LNCAP (cell line): ENCODE measurements around the gene EFCAB14.

ENCODE experiments used
- CTCF ChIP-seq: fragments of 450-650 bp; IDR thresholded peaks from 2 replicates; pipeline ENCODE4 v1.5.1; 2017; ENCODE audit warnings: mild to moderate bottlenecking

Gene EFCAB14

GRCh38 chr1:46652321-46653100 is 66.4 kb downstream of the EFCAB14 start:
- no peak for TF ChIP-seq CTCF

DNA sequence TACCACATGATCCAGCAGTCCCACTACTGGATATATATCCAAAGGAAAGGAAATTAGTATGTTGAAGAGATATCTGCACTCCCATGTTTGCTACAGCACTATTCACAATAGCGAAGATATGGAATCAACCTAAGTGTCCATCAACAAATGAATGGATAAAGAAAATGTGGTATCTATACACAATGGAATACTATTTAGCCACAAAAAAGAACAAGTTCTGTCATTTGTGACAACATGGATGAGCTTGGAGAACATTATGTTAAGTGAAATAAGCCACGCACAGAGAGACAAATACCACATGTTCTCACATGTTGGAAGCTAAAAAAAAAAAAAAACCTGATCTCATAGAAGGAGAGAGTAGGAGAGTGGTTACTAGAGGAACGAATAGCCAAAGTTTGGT is 68.4 kb downstream of the EFCAB14 start:
- no peak for TF ChIP-seq CTCF

DNA sequence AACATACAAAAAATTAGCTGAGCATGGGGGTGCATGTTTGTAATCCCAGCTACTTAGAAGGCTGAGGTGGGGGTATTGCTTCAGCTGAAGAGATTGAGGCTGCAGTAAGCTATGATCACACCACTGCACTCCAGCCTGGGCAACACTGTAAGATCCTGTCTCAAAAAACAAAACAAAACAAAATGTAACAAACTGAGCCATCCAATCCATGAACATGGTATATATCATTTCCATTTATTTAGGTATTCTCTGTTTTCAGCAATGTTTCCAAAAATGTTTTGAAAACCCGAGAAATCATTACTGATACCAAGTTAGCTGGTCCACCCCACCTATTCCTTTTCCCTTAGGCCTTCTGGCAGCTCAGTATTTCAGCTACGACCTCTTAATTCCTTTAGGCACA is 69.2 kb downstream of the EFCAB14 start:
- no peak for TF ChIP-seq CTCF

DNA sequence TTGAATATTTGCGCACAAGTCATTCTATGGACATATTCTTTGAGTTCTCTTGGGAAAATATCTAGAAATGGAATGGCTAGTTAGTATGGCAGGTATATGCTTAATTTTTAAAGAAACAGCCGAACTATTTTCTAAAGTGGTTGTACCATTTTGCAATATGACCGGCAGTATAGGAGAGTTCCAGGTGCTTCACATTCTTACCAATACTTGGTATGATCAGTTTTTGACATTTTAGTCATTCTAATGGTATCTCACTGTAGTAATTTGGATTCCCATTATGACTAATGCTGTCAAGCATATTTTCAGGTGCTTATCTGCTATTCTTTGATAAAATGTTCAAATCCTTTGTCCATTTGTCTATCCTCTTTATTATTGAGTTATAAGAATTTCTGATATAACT is 71.3 kb downstream of the EFCAB14 start:
- no peak for TF ChIP-seq CTCF

GRCh38 chr1:46646844-46647243 is 72.1 kb downstream of the EFCAB14 start:
- no peak for TF ChIP-seq CTCF

GRCh38 chr1:46646331-46646730 is 72.6 kb downstream of the EFCAB14 start:
- TF ChIP-seq CTCF, result no peak

GRCh38 chr1:46645815-46646214 is 73.1 kb downstream of the EFCAB14 start:
- TF ChIP-seq CTCF, result no peak

DNA sequence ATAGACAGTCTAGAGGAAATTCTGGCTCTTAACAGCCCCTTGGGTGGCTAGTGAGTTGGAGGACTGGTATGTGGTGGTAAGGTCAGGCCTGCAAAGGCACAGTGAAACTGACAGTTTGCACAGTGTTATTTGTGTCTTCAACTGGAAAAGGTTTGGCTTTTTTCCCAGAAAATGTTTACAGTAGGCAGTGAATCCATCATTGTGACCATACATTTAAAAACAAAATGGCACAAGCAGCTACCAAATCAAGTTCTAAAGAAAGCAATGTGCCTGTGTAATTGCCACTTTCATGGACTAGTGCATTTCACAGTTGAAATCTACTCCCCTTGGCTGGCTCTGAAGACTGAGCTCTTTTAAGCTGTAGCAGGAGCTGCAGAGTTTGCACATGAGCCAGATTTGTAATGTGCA is 75.5 kb downstream of the EFCAB14 start:
- TF ChIP-seq CTCF, result no peak
